ENCODE measurements around the gene PTDSS2. TPM values are rescaled to one million over a fixed set of nuclear protein-coding genes. Genes with fewer than 3 reads are reported as not detected.

Gene PTDSS2
- total and polyA plus RNA-seq, 9 of the 15 experiments (the other 6 are each of a cell fraction or from before 2014, with no cell fraction given): 0.45 to 53.9 (median 17.2) TPM

DNA sequence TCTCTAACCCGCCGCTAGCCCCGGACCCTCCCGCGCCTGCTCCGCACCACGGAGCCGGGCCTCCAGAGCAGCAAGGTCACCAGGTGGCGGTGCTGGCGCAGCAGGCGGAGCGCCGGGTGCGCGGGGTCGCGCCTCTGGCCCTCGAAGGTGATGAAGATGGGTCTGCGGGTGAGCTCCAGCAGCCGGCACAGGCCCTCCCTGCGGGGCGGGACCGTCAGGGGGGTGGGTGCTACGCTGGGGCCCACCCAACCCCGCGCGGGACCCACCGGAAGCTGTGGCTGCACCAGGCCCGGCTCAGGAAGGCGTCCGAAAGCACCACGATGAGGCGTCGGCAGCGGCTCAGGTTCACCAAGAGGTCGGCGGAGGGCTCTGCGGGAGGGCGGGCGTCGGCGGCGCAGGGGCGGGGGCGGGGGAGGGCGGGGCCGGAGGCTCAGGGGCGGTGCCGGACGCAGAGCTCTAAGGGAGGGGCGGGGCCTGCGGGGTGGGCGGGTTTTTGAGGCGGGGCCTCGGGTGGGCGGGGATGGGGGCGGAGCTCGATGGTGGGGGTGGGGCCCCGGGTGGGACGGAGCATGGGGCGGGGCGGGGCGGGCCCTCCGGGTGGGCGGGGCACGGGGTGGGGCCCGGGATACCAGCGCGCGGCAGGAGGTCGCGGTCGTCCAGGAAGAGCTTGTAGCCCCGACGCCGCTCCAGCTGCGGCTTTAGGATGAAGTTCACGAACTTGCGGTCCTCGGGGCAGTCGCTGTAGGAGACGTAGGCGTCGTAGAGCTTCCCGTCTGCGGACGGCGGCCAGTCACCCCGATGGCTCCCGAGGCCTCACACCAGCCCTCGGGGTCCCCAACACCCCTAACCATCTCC is 43.1 kb upstream of the PTDSS2 start (continued):
- TF ChIP-seq, protein P1, sequence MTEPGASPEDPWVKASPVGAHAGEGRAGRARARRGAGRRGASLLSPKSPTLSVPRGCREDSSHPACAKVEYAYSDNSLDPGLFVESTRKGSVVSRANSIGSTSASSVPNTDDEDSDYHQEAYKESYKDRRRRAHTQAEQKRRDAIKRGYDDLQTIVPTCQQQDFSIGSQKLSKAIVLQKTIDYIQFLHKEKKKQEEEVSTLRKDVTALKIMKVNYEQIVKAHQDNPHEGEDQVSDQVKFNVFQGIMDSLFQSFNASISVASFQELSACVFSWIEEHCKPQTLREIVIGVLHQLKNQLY (CRISPR knock-in tag; conservative IDR thresholded peaks at IDR 0.05): no peak
- TF ChIP-seq ZNF121 (CRISPR knock-in tag; conservative IDR thresholded peaks at IDR 0.05) (no peak; the same call in 1 of the 2 replicates), SETDB1 (IDR thresholded peaks at IDR 0.05; ENCODE audit: low read length) (no peak), NELFE (IDR thresholded peaks at IDR 0.05; ENCODE audit: insufficient read depth, insufficient read length) (no peak), RCOR1 (IDR thresholded peaks at IDR 0.05; ENCODE audit: borderline replicate concordance in 1 of 2, low read depth in 2 of 2, low read length in 2 of 2) (0 out of 4 replicates have a peak, but pooled peaks of 1 of the 2 experiments have one; percentile 6), ZNF57 (CRISPR knock-in tag; IDR thresholded peaks at IDR 0.05) (no peak), GABPB2 (CRISPR knock-in tag; conservative IDR thresholded peaks at IDR 0.05) (no peak), SOX6 (IDR thresholded peaks at IDR 0.05) (no peak), HOXB6 (CRISPR knock-in tag; IDR thresholded peaks at IDR 0.05; ENCODE audit: borderline replicate concordance) (no peak), FUS (optimal IDR thresholded peaks at IDR 0.05; ENCODE audit: low read depth, low read length) (no peak), POLR3A (IDR thresholded peaks at IDR 0.05; ENCODE audit: borderline replicate concordance, extremely low read depth, insufficient read depth, insufficient read length) (no peak), DDX20 (tag; IDR thresholded peaks at IDR 0.05; ENCODE audit: low read depth) (no peak), CBFB (CRISPR knock-in tag; IDR thresholded peaks at IDR 0.05) (no peak), ZNF41 (CRISPR knock-in tag; conservative IDR thresholded peaks at IDR 0.05) (no peak), CBFA2T3 (IDR thresholded peaks at IDR 0.05) (peak; percentile 26; the same call in 1 of the 2 replicates), BRF1 (IDR thresholded peaks at IDR 0.05; ENCODE audit: borderline replicate concordance, extremely low read depth, insufficient read length) (no peak), FOXJ3 (CRISPR knock-in tag; IDR thresholded peaks at IDR 0.05) (no peak), FOXM1 (IDR thresholded peaks at IDR 0.05; ENCODE audit: low read depth) (no peak), FOXM1 (CRISPR knock-in tag; IDR thresholded peaks at IDR 0.05; ENCODE audit: low read depth) (0 out of 2 replicates have a peak, but pooled peaks have one; percentile 28), TBP (optimal IDR thresholded peaks at IDR 0.05; ENCODE audit: low read depth, low read length) (peak; percentile 35)
- TF ChIP-seq, protein P2, sequence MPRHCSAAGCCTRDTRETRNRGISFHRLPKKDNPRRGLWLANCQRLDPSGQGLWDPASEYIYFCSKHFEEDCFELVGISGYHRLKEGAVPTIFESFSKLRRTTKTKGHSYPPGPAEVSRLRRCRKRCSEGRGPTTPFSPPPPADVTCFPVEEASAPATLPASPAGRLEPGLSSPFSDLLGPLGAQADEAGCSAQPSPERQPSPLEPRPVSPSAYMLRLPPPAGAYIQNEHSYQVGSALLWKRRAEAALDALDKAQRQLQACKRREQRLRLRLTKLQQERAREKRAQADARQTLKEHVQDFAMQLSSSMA (CRISPR knock-in tag; IDR thresholded peaks at IDR 0.05): no peak
- TF ChIP-seq, protein P3, sequence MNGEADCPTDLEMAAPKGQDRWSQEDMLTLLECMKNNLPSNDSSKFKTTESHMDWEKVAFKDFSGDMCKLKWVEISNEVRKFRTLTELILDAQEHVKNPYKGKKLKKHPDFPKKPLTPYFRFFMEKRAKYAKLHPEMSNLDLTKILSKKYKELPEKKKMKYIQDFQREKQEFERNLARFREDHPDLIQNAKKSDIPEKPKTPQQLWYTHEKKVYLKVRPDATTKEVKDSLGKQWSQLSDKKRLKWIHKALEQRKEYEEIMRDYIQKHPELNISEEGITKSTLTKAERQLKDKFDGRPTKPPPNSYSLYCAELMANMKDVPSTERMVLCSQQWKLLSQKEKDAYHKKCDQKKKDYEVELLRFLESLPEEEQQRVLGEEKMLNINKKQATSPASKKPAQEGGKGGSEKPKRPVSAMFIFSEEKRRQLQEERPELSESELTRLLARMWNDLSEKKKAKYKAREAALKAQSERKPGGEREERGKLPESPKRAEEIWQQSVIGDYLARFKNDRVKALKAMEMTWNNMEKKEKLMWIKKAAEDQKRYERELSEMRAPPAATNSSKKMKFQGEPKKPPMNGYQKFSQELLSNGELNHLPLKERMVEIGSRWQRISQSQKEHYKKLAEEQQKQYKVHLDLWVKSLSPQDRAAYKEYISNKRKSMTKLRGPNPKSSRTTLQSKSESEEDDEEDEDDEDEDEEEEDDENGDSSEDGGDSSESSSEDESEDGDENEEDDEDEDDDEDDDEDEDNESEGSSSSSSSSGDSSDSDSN (IDR thresholded peaks at IDR 0.05; ENCODE audit: borderline replicate concordance in 1 of 2, low read depth in 2 of 2, low read length in 2 of 2): no peak
- TF ChIP-seq, protein P4, sequence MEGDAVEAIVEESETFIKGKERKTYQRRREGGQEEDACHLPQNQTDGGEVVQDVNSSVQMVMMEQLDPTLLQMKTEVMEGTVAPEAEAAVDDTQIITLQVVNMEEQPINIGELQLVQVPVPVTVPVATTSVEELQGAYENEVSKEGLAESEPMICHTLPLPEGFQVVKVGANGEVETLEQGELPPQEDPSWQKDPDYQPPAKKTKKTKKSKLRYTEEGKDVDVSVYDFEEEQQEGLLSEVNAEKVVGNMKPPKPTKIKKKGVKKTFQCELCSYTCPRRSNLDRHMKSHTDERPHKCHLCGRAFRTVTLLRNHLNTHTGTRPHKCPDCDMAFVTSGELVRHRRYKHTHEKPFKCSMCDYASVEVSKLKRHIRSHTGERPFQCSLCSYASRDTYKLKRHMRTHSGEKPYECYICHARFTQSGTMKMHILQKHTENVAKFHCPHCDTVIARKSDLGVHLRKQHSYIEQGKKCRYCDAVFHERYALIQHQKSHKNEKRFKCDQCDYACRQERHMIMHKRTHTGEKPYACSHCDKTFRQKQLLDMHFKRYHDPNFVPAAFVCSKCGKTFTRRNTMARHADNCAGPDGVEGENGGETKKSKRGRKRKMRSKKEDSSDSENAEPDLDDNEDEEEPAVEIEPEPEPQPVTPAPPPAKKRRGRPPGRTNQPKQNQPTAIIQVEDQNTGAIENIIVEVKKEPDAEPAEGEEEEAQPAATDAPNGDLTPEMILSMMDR (IDR thresholded peaks at IDR 0.05 in 2 of 3, conservative IDR thresholded peaks at IDR 0.05 in 1 of 3; ENCODE audit: insufficient read depth in 2 of 3, low read depth in 1 of 3, low read length in 3 of 3): peak in 2 of 3 experiments; percentile 37 to 61; a peak in 3 of 6 replicates
